GM23248 (cell line): Measurements from ENCODE around the gene FAXDC2.

Experiments used
- EZH2 ChIP-seq: fragments of 200-600 bp; sonication (generic); IDR thresholded peaks from 2 replicates; pipeline ENCODE4 v1.6.1; 2018; ENCODE audit warnings: antibody characterized with exemption, mild to moderate bottlenecking; ENCODE audit not compliant: insufficient read depth, poor library complexity, severe bottlenecking
- EZH2phosphoT487 ChIP-seq: fragments of 200-600 bp; sonication (generic); IDR thresholded peaks from 2 replicates; pipeline ENCODE4 v1.6.1; 2018; ENCODE audit warnings: antibody characterized with exemption, moderate library complexity, mild to moderate bottlenecking, low read depth; ENCODE audit not compliant: insufficient read depth

DNA sequence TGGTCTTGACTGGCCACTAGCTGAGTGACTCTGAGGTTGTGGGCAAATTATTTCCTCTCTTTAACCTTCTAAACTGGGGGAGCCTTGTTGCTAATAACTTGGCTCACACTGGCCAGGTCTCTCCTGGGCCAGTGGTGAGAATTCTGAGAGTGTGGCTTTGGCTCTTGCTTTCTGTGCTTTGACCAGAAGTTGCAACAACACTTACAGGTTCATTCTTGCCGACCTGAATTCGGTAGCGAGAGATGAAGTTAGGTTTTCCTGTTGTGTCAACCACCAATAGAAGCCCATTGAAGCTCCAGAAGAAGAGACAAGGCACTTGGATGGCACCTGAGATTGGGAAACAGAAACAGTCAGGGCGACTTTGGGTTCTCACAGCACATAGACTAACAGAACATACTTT lies 19.8 kb downstream of the FAXDC2 start:
- TF ChIP-seq EZH2 = no peak
- no peak for TF ChIP-seq EZH2phosphoT487
